Gastroesophageal sphincter (tissue), 3 donors: ENCODE results near the gene TSKU.

Experiments used
- EP300 ChIP-seq: sonication (generic); formaldehyde crosslinking; IDR thresholded peaks from one replicate; pipeline ENCODE4 v1.6.1; 2017; ENCODE audit warnings: antibody characterized with exemption, mild to moderate bottlenecking
- POLR2A ChIP-seq, 2 donors: fragments of 450-650 bp; IDR thresholded peaks; one replicate each; pipeline ENCODE4 v1.6.1; 2017; ENCODE audit warnings: antibody characterized with exemption in 2 of 2, mild to moderate bottlenecking in 2 of 2, moderate library complexity in 1 of 2
- POLR2AphosphoS5 ChIP-seq: sonication (generic); formaldehyde crosslinking; IDR thresholded peaks from one replicate; pipeline ENCODE4 v1.6.1; 2017; ENCODE audit warnings: antibody characterized with exemption
- TF ChIP-seq, protein P1 (sequence below), 4 experiments: fragments of 200-600 bp in 2 of 4; fragments of 450-650 bp in 2 of 4; sonication (generic) in 1 of 4; IDR thresholded peaks; one replicate each; pipeline ENCODE4 v1.5.1; 2017 to 2019; ENCODE audit warnings: antibody characterized with exemption in 4 of 4, mild to moderate bottlenecking in 2 of 4, moderate library complexity in 2 of 4

DNA sequence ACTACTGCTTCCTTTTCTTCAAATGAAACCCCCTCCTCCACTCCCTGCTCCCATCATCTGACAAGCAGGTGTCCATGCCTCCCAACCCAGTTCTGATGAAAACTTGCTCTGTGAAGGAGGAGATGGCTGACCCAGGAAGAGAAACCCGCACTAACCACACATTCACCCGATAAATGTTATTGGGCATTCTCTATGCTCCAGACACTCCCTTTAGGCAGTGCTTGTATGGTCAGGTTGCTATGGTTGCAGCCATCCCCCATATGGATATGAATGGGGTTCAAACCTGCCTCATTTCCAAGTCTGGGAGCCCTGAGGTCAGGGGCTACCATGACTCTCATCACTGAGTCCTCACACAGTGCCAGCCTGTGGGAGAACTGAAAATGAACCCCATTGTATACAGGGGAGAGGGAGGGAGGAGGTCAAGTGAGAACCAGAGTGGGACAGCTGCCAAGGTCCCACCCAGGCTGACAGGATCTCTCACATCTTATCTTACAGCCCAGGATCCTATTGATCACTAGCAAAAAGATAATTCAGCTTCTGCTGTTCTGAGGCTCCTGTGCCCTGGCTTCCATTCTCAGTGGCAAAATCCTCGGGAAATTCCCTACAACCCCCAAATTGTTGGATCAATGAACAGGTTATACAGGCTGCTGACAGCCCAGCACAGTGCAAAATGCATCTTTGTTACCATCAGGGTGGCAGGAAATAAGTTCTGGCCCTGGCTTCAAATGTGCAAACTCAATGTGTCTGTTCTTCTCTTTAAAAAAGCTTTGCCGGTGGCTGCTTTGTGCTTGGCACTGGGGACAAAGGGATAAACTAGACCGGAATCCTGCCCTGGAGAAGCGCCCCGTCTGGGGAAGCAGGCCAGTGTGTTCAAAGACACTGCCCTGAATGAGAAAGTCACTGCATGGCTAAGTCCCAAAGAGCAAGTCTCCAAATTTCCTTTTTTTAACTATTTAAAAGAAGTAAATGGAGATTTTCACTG is 54.8 kb downstream of the TSKU start:
- TF ChIP-seq, protein P1, sequence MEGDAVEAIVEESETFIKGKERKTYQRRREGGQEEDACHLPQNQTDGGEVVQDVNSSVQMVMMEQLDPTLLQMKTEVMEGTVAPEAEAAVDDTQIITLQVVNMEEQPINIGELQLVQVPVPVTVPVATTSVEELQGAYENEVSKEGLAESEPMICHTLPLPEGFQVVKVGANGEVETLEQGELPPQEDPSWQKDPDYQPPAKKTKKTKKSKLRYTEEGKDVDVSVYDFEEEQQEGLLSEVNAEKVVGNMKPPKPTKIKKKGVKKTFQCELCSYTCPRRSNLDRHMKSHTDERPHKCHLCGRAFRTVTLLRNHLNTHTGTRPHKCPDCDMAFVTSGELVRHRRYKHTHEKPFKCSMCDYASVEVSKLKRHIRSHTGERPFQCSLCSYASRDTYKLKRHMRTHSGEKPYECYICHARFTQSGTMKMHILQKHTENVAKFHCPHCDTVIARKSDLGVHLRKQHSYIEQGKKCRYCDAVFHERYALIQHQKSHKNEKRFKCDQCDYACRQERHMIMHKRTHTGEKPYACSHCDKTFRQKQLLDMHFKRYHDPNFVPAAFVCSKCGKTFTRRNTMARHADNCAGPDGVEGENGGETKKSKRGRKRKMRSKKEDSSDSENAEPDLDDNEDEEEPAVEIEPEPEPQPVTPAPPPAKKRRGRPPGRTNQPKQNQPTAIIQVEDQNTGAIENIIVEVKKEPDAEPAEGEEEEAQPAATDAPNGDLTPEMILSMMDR (IDR thresholded peaks at IDR 0.05): no peak
- TF ChIP-seq POLR2AphosphoS5 (no peak), EP300 (no peak), POLR2A (IDR thresholded peaks at IDR 0.05) (no peak)
